Stimulated activated CD4-positive, alpha-beta T cell treated with anti-CD3 and anti-CD28 coated beads, Interleukin-4, amount 100 ng/mL, for 4 hours (primary cell): ENCODE measurements around the gene CIT.
"Not testable (repeated sequence)": the region's sequence is repeated elsewhere in the genome, so short reads cannot be mapped to it uniquely, and the experiment has no call there.

Source experiments
- DNase-seq, 2 experiments: peaks; one replicate each; pipeline ENCODE4 v3.0.0-alpha.2; 2020

Gene CIT

DNA sequence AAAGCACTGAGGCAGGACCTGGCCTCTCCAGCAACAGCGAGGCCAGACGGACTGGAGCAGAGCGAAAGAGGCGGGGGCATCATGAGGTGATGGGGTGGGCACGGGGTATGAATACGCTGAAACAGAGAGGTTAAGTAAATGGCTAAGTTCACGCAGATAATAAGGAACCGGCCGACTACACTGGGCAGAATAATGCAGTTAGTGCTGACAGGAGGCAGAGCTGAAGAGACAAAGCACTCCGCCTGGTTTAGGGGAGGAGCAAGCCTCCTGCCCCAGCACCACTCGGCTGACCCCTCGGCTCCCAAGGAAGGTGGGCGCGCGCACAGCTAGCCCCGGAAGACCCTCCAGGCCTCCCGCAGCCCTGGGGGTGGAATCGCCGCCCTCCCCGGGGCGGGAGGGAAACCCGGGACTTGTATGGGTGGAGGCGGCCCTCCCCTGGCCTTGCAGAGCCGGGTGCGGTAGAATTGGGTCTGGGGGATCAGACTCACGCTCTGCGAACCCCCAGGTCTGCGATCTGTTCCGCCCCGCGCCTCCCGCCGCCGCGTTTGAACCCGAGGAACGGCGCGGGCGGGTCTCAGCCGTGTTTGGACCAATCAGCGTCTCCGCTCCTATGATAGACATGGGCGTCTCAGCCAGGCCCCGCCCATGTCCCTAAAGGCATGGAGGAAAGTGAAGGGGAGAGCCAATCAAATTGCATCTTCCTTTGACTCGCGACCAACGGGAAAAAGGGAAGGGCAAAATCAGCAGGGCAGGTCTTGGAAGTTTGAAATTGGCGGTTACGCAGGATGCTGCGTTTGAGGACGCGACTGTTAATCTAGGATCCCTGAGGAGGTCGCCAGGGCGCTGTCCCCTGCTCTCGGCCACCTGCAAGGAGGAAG is at the start of gene CIT:
Gene CIT, minus strand, starts transcription at position 560 of the 878 bp plus-strand sequence. CDS start 1,152 bp downstream, outside the sequence.
- peak; percentile 82 for DNase-seq

- no peak for DNase-seq
These were observed 48.1 kb upstream of the CIT start for GRCh38 chr12:119925269-119925668.

DNA sequence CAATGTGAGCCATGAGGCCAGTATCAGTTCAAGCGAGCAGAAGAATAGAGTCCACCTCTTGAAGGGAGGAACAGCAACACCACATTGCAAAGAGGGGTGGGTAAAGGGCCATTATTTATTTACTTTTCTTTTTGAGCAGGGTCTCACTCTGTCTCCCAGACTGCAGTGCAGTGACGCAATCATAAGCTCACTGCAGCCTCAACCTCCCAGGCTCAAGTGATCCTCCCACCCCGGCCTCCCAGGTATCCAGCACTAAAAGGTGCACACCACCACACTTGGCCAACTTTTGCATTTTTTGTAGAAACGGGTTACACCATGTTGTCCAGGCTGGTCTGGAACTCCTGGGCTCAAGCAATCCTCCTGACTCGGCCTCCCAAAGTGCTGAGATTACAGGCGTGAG is 42.9 kb upstream of the CIT start:
- DNase-seq: no peak

DNA sequence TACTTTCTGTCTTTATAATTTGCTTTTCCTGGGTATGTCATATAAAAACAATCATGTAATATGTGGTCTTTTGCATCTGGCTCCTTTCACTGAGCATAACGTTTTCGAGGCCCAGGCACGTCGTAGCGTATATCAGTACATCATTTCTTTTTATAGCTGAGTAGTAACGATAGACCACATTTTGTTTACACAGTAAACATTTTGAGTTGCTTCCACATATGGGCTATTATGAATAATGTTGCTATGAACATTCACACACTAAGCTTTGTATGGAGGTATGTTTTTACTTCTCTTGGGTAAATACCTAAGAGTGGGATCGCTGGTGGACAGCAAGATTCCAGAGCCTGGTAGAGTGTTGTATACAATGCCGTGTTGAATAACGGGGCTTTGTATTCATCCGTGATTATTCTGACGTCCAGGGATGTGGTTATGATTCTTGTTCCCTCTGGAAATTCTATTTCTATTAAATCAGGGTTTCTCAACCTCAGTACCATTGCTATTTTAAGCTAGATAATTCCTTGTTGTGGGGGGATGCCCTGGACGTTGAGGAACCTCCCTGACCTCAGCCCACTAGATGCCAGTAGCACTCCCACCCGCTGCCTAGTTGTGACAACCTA is 38.9 kb upstream of the CIT start:
- no peak for DNase-seq

DNA sequence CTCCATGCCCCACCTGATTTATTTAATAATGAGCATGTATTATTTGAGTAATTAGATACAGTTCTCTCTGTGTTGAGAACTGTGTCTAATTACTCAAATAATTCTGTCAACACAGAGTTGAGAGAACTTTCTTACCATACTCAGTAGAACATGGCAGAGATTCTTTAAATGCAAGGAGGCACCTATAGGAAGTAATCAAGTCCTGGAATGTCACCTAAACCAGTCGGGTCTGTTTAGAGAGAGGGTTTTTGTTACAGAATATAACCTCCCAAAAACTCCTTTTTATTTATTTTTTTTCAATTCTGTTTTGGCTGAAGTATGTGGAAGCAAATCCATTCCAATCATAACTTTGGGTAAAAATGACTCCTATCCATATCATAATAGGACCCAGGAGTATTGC is 37.5 kb upstream of the CIT start:
- no peak for DNase-seq

GRCh38 chr12:119913536-119914330 is 36.6 kb upstream of the CIT start:
- DNase-seq: no peak

- DNase-seq: no peak
These were observed 34.1 kb upstream of the CIT start for GRCh38 chr12:119911182-119911581.

GRCh38 chr12:119910586-119910985 is 33.5 kb upstream of the CIT start:
- no peak for DNase-seq

- peak; percentile 55 to 70 for DNase-seq
These were observed 25.0 kb upstream of the CIT start for GRCh38 chr12:119902084-119902509.

- no peak for DNase-seq
These were observed 24.6 kb upstream of the CIT start for GRCh38 chr12:119901670-119902069.

DNA sequence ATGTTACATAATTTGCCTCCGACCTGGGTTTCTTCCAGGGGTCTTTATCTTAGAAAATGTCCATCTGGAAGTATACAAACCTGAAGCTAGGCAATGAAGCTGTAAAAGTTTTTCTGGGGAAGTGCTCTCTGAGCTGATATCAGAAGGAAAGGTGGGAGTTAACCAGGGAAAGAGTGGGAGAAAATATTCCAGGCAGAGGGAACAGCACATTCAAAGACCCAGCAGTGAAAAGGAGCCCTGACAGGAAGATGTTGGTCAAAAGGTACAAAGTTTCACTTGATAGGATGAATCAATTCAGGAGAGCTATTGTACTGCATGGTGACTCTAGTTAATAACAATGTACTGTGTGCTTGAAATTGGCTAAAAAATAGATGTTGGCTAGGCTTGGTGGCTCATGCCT is 17.8 kb upstream of the CIT start:
- DNase-seq: no peak

DNA sequence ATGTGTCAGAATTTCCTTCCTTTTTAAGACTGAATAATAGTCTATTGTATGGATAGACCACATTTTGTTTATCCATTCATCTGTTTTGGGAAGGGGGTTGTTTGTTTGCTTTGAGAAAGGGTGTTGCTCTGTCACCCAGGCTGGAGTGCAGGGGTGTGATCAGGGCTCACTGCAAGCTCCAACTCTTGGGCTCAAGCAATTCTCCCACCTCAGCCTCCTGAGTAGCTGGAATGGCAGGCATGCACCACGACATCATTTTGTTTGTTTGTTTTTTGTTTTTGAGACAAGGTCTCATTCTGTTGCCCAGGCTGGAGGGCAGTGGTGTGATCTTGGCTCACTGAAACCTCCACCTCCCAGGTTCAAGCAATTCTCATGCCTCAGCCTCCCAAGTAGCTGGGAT is 15.5 kb upstream of the CIT start:
- not testable (repeated sequence) for DNase-seq

GRCh38 chr12:119885549-119885948 is 8.4 kb upstream of the CIT start:
- no peak for DNase-seq

DNA sequence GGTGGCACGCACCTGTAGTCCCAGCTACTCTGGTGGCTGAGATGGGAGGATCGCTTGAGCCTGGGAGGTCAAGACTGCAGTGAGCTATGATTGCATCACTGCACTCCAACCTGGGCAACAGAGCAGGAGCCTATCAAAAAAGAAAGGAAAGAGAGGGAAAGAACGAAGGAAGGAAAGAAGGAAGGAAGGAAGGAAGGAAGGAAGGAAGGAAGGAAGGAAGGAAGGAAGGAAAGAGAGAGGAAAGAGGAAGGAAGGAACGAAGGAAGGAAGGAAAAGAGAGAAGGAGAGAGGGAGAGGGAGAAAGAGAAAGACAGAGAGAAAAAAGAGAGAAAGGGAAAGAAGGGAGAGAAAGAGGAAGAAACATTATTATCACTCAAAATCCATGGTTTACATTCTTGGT is 6.7 kb upstream of the CIT start:
- not testable (repeated sequence) for DNase-seq

- DNase-seq: no peak
These were observed 6.1 kb upstream of the CIT start for GRCh38 chr12:119883237-119883636.

GRCh38 chr12:119877639-119877948 is 474 bp upstream of the CIT start:
- no peak for DNase-seq

- no peak for DNase-seq
These were observed 6.7 kb downstream of the CIT start for GRCh38 chr12:119870457-119870856.

DNA sequence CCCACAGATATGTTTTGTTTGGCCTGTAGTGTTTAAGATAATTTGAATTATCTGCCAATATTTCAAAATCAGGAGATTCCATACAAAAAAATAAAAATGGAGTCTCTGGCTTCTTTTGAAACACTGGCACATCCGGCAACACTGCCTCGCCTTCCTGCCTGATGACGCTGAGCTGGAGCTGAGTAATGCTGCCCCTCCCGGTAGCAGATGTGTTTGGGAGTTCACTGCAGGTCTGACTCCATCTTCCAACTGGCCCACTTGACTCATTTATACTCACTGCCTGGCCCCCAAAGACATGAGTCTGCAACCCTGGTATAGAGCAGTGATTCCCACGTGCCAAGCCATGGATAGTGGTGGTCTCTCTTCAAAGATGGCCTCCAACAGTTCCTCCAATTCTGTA is 7.4 kb downstream of the CIT start:
- no peak for DNase-seq

DNA sequence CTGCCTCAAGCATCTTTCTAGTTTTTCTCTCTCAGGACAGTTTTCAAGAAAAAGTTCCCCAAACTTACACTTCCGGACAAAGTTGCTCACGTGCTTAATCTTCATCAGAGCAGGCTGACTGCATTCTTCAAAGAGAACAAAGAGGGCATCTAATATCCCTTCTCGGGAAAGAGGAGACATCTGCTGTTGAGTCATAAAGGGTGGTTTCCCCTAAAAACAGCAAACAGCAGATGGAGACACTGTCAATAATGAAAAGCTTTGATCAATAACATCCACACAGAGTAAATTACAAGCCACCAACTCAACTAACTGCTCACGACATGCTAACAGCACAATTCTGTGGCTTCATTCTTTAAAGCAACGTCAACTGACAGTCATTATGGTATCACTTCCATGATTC is 8.1 kb downstream of the CIT start:
- DNase-seq: no peak

DNA sequence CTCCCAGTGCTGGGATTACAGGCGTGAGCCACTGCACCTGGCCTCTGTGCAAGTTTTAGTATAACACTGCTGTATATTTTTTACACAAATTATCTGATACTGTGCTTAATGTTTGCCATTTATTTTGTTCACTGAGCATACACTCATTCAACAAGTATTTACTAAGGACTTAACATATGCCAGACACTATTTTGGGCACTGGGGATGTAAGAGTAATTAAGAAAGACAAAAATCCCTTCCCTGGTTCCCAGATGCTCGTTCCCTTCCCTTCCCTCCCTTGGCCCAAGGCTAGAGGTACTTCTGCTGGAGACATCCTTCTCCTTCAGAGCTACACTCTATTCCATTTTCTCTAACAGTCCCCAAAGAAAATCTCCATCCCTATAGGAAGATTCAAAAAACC is 12.5 kb downstream of the CIT start:
- no peak for DNase-seq

- no peak for DNase-seq
These were observed 17.9 kb downstream of the CIT start for GRCh38 chr12:119859241-119859640.

DNA sequence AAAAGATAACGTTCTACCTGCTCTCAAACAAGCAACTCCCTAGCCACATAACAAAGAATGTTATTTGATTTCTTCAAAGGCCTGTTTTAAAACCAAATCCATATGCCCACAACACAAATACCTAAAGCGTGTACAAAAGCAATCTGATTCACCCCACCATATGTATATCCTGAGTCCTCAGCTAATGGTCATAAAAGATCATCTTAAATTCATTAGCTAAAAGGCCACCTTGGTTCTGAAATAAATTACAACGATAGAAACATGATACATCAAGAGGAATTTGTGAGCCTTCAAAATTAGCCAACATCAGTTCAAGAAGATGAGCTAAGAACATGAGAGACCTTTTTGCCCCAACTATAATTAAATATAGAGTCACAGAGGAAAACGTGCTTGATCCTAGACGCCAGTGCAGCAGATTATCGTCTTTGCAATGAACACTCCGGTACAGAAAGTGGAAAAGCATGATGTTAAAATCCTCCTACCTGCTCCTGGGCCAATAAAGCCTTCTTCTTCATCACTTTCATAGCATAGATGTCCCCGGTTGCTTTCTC is 20.0 kb downstream of the CIT start:
- DNase-seq: no peak

GRCh38 chr12:119850330-119850729 is 26.8 kb downstream of the CIT start:
- DNase-seq: no peak

- DNase-seq: no peak
These were observed 34.0 kb downstream of the CIT start for GRCh38 chr12:119843100-119843499.
